ENCODE results near the gene AKR1B1. TPM values are rescaled to one million over a fixed set of nuclear protein-coding genes. Genes with fewer than 3 reads are reported as not detected.
A peak's percentile ranks its signal among the peaks of the same experiment; 100 is the strongest.

AKR1B1 gene
- total and polyA plus RNA-seq, 2 of the 13 experiments (the other 11 are each of a cell fraction or from before 2014, with no cell fraction given) = 89.9 to 133 TPM

- TF ChIP-seq E2F5 (CRISPR knock-in tag; conservative IDR thresholded peaks at IDR 0.05) = peak; percentile 91
- no peak for TF ChIP-seq SP1 (IDR thresholded peaks at IDR 0.05)
- TF ChIP-seq SP1 (CRISPR knock-in tag; IDR thresholded peaks at IDR 0.05) = peak; percentile 75
- TF ChIP-seq ARHGAP35 (CRISPR knock-in tag; IDR thresholded peaks at IDR 0.05; ENCODE audit: borderline replicate concordance) = no peak; the same call in 1 of the 2 replicates
- peak; percentile 82; the same call in 1 of the 2 replicates for TF ChIP-seq ZNF589 (CRISPR knock-in tag; conservative IDR thresholded peaks at IDR 0.05)
- TF ChIP-seq ZBTB8A (CRISPR knock-in tag; IDR thresholded peaks at IDR 0.05; ENCODE audit: borderline replicate concordance, low read depth) = no peak
- TF ChIP-seq ZNF841 (CRISPR knock-in tag; IDR thresholded peaks at IDR 0.05; ENCODE audit: borderline replicate concordance) = no peak
- TF ChIP-seq SALL1 (CRISPR knock-in tag; IDR thresholded peaks at IDR 0.05) = peak; percentile 55
- TF ChIP-seq MXI1 (IDR thresholded peaks at IDR 0.05; ENCODE audit: borderline replicate concordance, low read depth, low read length) = peak; percentile 27; the same call in 1 of the 3 replicates
- TF ChIP-seq HNF4G (IDR thresholded peaks at IDR 0.05; ENCODE audit: borderline replicate concordance, low read depth, low read length) = no peak
- no peak for TF ChIP-seq HNF4G (CRISPR knock-in tag; IDR thresholded peaks at IDR 0.05; ENCODE audit: borderline replicate concordance, low read depth)
- TF ChIP-seq ZNF335 (CRISPR knock-in tag; IDR thresholded peaks at IDR 0.05) = peak; percentile 64; the same call in 1 of the 2 replicates
- TF ChIP-seq RFXAP (CRISPR knock-in tag; IDR thresholded peaks at IDR 0.05; ENCODE audit: borderline replicate concordance) = peak; percentile 95
- TF ChIP-seq ZFP41 (CRISPR knock-in tag; IDR thresholded peaks at IDR 0.05; ENCODE audit: borderline replicate concordance) = no peak
- peak; percentile 79; the same call in 1 of the 2 replicates for TF ChIP-seq RFXANK (CRISPR knock-in tag; IDR thresholded peaks at IDR 0.05)
- no peak for TF ChIP-seq ZNF570 (CRISPR knock-in tag; IDR thresholded peaks at IDR 0.05; ENCODE audit: borderline replicate concordance)
- peak; percentile 68; the same call in 1 of the 2 replicates for TF ChIP-seq NFKB2 (CRISPR knock-in tag; IDR thresholded peaks at IDR 0.05; ENCODE audit: borderline replicate concordance)
- peak; percentile 69 for TF ChIP-seq DMAP1 (CRISPR knock-in tag; IDR thresholded peaks at IDR 0.05)
- no peak for TF ChIP-seq ZFP36L1 (CRISPR knock-in tag; IDR thresholded peaks at IDR 0.05)
- 0 out of 2 replicates have a peak, but pooled peaks have one; percentile 46 for TF ChIP-seq RCOR2 (CRISPR knock-in tag; IDR thresholded peaks at IDR 0.05)
- TF ChIP-seq ZNF678 (CRISPR knock-in tag; IDR thresholded peaks at IDR 0.05) = no peak
- TF ChIP-seq RBM22 (optimal IDR thresholded peaks at IDR 0.05; ENCODE audit: low read length) = no peak
- TF ChIP-seq PREB (CRISPR knock-in tag; IDR thresholded peaks at IDR 0.05) = no peak
- TF ChIP-seq ZNF800 (CRISPR knock-in tag; IDR thresholded peaks at IDR 0.05) = 0 out of 2 replicates have a peak, but pooled peaks have one; percentile 36
- TF ChIP-seq POGZ (CRISPR knock-in tag; IDR thresholded peaks at IDR 0.05) = peak; percentile 98
- peak; percentile 81 for TF ChIP-seq THRA (CRISPR knock-in tag; IDR thresholded peaks at IDR 0.05; ENCODE audit: borderline replicate concordance)
These were observed at the start of gene AKR1B1 (continued) for GRCh38 chr7:134458806-134459698.

All from HepG2 (cell line).